Effector CD4-positive, alpha-beta T cell (primary cell): ENCODE measurements around the gene SSH3.
"Not testable (repeated sequence)": the region's sequence is repeated elsewhere in the genome, so short reads cannot be mapped to it uniquely, and the experiment has no call there.

ENCODE experiments used
- DNase-seq: peaks from one replicate; pipeline ENCODE4 v3.0.0-alpha.2; 2020

The SSH3 gene

DNA sequence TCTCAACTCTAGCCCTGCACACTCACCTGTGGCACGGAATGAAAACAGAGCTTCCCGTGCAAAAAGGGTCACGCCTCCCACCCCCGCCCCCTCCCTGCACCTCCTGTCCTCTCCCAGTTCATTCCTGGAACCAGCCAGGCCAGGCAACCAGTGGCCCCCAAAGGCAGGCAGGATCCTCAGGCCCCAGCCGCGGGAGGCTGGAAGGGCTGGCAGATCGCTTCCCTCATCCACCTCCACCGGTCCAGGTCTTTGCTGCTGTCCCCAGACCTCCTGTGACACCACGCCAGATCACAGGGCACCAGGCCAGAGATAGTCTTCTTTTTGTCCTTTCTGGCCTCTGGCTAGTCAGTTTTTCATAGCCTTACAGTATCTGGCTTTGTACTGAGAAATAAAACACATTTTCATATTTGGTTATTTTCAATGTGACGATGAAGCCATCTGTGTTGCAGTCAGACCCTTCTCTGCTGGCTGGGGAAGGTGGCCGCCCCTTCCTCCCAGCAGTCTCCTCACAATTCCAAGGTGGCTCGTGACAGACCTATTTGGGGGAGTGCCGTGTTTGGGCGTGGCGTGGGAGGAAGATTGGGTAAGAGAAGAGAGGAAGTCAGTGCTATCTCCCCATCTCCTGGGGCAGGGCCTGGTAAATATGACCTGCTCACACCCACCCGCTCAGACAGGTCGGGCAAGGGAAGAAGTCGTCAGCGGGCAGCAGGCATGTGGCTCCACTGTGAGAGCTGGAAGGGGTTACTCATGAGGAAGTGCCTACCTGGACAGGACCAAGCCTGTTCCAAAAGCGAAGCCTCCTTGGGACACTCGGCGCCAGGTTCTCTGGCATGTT lies 9.1 kb downstream of the SSH3 start:
- no peak for DNase-seq

- no peak for DNase-seq
Observed at GRCh38 chr11:67313125-67313890, 10.0 kb downstream of the SSH3 start.

GRCh38 chr11:67314218-67314617 lies 10.9 kb downstream of the SSH3 start:
- no peak for DNase-seq

DNA sequence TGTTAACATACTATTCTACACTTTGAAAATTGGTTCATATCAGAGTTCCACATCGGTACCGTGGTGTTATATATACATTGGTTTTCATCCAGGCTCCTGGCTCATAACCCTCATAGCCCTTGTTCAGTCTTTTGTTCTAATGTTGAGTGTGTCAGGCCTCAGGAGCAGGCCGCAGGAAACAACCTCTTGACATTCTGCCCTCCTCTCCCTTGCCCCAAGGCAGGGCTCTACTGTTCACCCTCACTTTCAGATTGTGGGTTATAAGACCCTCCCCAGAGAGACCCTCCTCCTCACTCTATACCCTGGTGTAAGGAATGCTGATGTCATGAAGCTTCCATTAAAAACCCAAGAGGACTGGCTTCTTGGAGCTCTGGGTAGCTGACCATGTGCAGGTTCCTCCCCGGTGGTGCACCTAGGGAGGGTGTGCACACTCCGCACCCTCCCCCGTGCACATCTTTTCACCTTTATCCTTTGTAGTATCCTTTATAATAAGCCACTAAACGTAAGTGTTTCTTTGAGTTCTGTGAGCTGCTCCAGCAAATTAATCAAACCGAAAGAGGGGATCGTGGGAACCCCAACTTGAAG lies 12.1 kb downstream of the SSH3 start:
- no peak for DNase-seq

DNA sequence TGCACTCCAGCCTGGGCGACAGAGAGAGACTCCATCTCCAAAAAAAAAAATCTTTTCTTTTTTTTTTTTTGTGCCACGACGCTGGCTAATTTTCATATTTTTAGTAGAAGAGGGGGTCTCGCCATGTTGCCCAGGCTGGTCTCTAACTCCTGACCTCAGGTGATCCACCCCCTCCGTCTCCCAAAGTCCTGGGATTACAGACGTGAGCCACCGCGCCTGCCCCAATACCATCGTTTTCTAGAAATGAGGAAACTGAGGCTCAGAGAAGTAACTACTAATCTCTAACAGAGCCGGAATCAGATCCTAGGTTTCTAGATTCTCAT lies 13.5 kb downstream of the SSH3 start:
- no peak for DNase-seq

GRCh38 chr11:67317205-67317887 lies 14.0 kb downstream of the SSH3 start:
- DNase-seq, result peak; percentile 99

DNA sequence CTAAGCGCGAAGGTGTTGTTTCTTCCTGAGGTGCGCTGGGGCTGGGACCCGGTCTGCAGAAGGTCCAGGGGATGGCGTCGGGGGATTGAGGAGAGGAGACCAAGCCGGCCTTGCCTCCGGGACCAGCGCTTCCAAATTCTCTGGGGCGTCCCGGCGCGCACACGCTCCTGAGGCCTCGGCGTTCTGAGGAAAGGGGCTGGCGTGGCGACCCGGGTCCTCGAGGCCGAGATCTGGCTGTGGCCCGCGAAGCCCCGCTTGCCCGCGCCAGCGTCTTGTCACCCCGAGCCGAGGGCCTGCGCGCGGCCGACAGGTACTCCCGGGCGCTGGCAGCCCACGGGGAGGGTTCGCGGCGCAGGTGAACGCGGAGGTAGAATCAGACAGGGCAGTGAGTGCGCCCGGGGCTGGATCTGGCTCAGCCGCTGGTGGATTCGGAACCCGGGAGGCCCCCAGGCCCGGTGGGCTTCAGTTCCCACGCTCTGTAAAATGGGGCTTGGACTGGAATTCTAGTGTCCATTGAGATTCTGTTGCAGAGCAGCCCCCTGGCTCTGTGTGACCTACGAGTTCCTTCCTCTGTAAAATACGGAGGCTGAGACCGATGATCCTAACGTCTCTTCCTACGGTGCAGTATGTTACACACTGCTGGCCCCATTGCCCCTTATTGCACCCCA lies 14.7 kb downstream of the SSH3 start:
- DNase-seq, result no peak

GRCh38 chr11:67318876-67319275 lies 15.5 kb downstream of the SSH3 start:
- DNase-seq, result not testable (repeated sequence)

DNA sequence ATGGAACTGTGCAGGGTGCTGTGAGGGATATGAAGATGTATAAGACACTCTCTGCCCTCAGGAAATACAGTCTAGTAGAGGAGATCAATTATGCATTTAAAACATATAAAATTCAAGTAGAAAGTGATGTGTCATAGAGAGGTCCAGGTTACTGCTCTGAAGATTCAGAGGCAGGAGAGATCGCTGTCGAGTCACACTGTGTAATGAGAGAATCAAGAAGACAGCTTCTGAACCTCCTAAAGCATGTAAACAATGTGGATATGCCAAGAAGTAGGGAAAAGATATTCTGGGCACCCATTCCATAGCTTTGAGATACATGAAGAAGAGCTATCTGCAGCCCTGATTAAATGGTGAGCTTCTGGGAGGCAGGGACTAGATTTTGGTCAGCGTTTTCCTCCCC lies 16.7 kb downstream of the SSH3 start:
- no peak for DNase-seq

GRCh38 chr11:67320691-67321090 lies 17.4 kb downstream of the SSH3 start:
- DNase-seq, result no peak

DNA sequence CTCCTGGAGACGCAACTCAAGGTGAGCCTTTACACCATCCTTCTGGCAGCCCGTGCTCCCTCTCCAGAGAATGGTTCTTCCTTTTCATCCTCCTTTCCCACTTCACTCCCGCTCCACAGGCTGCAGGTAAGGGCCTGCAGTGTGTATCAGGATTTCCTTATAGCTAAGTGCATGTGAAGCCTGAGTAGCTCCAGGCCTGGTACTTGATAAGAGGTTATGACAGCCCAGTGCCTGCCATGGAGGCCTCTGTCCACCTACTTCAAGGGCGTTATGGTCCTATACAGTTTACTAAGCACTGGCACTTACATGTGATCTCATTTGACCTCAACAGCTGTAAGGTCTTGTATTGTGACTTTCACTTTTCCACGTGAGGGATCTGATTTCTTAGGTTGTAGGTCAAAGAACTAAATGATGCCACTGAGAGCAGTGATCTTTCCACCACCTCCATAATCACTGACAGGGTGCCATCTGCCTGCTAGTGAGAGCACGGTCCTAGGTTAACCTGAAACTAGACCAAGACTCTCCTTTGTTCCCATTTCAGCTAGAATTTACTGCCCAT lies 18.1 kb downstream of the SSH3 start:
- no peak for DNase-seq

GRCh38 chr11:67322049-67322448 lies 18.7 kb downstream of the SSH3 start:
- no peak for DNase-seq

GRCh38 chr11:67323526-67323925 lies 20.2 kb downstream of the SSH3 start:
- no peak for DNase-seq

DNA sequence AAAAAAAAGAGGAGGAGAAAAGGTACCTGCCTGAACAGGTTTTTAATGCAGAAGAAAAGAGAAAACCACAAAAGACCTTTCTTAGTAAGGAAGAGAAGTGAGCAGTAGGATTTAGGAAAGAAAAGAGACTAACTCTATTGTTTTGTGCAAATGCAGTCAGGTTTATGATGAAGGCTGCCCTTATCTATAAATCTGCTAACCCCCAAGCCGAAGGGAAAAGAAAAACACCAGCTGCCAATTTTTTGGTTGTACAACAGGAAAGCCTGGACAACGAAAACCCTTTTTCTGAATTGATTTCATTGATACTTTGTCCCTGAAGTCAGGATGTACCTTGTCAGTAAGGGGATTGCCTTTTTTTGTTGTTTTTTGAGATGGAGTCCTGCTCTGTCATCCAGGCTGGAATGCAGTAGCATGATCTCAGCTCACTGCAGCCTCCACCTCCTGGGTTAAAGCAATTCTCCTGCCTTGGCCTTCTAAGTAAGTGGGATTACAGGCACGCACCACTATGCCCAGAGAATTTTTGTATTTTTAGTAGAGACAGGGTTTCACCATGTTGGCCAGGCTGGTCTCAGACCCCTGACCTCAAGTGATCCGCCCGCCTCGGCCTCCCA lies 28.9 kb downstream of the SSH3 start:
- DNase-seq, result no peak

GRCh38 chr11:67337257-67337656 lies 33.9 kb downstream of the SSH3 start:
- no peak for DNase-seq

GRCh38 chr11:67344264-67344663 lies 40.9 kb downstream of the SSH3 start:
- DNase-seq, result no peak

DNA sequence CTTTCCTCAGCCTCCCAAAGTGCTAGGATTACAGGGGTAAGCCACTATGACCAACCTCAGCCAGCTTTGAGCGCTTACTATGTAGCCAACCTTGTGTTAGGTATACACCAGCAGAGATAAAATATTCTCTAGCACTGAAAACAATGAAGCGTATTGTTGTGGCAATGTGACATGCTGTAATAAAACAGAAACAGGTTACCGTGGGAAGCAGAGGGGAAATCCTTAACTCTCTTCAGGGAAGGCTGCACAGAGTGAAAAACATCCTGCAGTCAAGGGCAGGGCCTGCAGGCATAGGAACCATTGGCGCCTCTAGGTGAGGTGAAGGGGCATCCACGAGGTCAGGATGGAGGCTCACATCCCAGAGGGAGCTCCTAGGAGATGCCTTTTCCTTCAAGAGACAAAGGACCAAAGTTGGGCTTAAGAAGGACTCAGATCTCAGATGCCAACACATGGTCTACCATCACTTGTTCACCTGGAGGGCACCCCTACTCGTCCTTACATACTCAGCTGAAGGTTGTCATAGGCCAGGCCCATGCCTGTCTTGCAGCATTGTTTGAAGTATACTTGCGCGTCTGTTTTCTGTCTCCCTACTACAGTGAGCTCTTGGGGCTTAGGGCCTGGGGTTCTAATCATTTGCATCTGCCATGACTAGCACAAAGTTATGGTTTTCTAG lies 42.1 kb downstream of the SSH3 start:
- DNase-seq, result no peak

DNA sequence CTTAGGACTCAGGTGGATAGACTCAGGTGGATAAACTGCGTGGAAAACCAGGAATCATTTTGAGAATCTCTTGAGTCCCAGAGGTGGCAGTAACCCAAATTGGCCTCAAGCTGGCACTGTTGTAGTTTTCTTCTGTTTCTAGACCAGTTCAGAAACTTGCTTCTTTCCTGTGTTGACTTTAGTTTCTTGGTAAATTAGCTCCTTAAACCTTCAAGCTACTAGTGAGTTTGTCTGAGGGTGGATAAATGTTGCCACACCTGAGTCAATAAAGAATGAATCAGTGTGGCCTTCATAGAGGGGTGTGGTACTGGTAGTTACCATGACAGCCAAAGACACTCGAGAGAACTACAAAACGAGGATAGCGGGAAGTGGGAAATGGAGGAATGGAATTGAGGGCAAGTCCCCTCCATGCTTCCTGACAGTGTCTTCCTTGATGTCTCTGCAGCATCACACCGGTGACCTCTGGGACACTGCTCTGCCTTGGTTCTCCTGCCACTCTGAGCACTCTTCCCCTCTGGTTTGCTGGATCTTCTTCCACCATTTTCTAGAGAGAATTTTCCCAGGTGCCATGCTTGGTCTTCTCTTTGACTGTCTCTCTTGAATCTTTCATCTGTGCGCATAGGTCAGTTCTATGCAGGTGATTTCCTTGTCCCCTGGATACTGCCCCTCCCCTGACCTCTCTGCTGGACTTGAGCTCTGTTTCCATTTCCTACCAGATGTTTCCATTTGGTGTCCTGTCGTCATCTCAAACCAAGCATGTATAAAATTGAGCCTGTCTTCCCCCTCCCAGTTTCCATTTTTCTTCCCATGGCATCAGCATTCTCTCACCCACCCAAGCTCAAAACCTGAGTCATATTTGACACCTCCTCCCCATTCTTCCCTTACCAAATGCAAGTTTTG lies 42.8 kb downstream of the SSH3 start:
- DNase-seq, result no peak

- no peak for DNase-seq
Observed at GRCh38 chr11:67347964-67348749, 44.8 kb downstream of the SSH3 start.

GRCh38 chr11:67349036-67349435 lies 45.7 kb downstream of the SSH3 start:
- no peak for DNase-seq
